GOT3 (cell line): ENCODE measurements around the gene ZNF184.
A peak's percentile ranks its signal among the peaks of the same experiment; 100 is the strongest.

Experiments used
- DNase-seq: peaks from one replicate; lab custom pipeline; 2025; ENCODE audit warnings: mixed read lengths; lab: John Stamatoyannopoulos, UW

The ZNF184 gene

GRCh38 chr6:27479319-27480182 is 6.6 kb upstream of the ZNF184 start:
- DNase-seq = peak; percentile 67

- peak; percentile 51 for DNase-seq
Observed at GRCh38 chr6:27478706-27479318, 5.9 kb upstream of the ZNF184 start.

- no peak for DNase-seq
Observed at GRCh38 chr6:27478141-27478705, 5.3 kb upstream of the ZNF184 start.

GRCh38 chr6:27477318-27478013 is 4.6 kb upstream of the ZNF184 start:
- no peak for DNase-seq

- DNase-seq = no peak
Observed at GRCh38 chr6:27476090-27476489, 3.2 kb upstream of the ZNF184 start.

GRCh38 chr6:27474672-27475071 is 1.8 kb upstream of the ZNF184 start:
- DNase-seq = no peak

GRCh38 chr6:27474172-27474465 is 1.2 kb upstream of the ZNF184 start:
- DNase-seq = no peak

GRCh38 chr6:27472182-27472616 is 706 bp downstream of the ZNF184 start:
- no peak for DNase-seq

- no peak for DNase-seq
Observed at GRCh38 chr6:27471365-27472115, 1.4 kb downstream of the ZNF184 start.

GRCh38 chr6:27470023-27470422 is 2.9 kb downstream of the ZNF184 start:
- no peak for DNase-seq

- no peak for DNase-seq
Observed at GRCh38 chr6:27468334-27468733, 4.6 kb downstream of the ZNF184 start.

- DNase-seq = no peak
Observed at GRCh38 chr6:27452496-27452897, 20.4 kb downstream of the ZNF184 start.

- DNase-seq = no peak
Observed at GRCh38 chr6:27451660-27452390, 21.1 kb downstream of the ZNF184 start.

GRCh38 chr6:27448456-27448855 is 24.4 kb downstream of the ZNF184 start:
- DNase-seq = no peak

- DNase-seq = no peak
Observed at GRCh38 chr6:27442932-27443331, 30.0 kb downstream of the ZNF184 start.

- DNase-seq = no peak
Observed at GRCh38 chr6:27441001-27441400, 31.9 kb downstream of the ZNF184 start.

- DNase-seq = no peak
Observed at GRCh38 chr6:27439371-27439770, 33.5 kb downstream of the ZNF184 start.

- DNase-seq = no peak
Observed at GRCh38 chr6:27433714-27434113, 39.2 kb downstream of the ZNF184 start.

- DNase-seq = no peak
Observed at GRCh38 chr6:27428966-27429365, 43.9 kb downstream of the ZNF184 start.

- DNase-seq = no peak
Observed at GRCh38 chr6:27428502-27428901, 44.4 kb downstream of the ZNF184 start.

- no peak for DNase-seq
Observed at GRCh38 chr6:27426045-27426620, 46.8 kb downstream of the ZNF184 start.
